Measurements from ENCODE around the gene HOXB7.

The HOXB7 gene

DNA sequence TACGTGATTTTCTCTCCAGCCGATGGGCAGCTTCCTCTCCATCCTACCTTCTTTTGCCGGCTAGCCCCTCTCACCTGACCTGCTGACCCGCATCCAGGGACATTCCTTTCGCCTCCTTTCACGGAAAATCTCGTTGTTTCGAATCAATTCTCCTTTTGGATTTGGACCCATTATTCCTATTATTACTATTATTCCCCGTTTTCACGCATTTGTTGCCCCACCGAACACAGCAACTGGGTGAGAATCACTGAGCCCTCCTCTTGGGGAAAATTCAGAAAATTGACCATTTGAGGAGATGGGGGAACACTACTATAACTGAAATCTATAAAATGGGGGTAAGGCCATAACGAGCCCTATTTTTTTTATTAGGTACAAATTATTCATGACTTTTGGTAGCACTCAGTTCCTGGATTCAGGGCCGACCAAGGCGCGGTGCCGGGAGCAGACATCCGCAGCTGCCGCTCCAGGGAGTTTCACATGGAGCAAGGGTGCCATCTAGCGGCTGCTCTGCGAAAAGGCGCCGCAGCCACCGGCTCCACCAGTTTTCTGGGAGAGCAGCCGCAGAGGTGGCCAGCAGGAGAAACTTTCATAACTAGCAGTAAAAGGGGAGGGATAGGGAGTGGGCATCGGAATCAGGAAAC, 7.6 kb upstream of the HOXB7 start:
- DNase-seq (ENCODE audit: low read depth), result peak; percentile 68
- peak; percentile 95 for TF ChIP-seq CTCF (IDR thresholded peaks at IDR 0.05; ENCODE audit: low read depth, low read length, missing control alignments)
- in situ Hi-C loops (cut with HindIII; ENCODE audit: low sequenced_read_pairs), result no loop called here
- H3K4me3 ChIP-seq (ENCODE audit: low read depth, low read length), result no peak overlapping the region

- H3K4me3 ChIP-seq (ENCODE audit: low read depth, low read length), result no peak overlapping the region
- in situ Hi-C loops (cut with HindIII; ENCODE audit: low sequenced_read_pairs), result no loop called here
- no peak for DNase-seq (ENCODE audit: low read depth)
- no peak for TF ChIP-seq CTCF (IDR thresholded peaks at IDR 0.05; ENCODE audit: low read depth, low read length, missing control alignments)
These were observed 6.8 kb upstream of the HOXB7 start for GRCh38 chr17:48617471-48618255.

DNA sequence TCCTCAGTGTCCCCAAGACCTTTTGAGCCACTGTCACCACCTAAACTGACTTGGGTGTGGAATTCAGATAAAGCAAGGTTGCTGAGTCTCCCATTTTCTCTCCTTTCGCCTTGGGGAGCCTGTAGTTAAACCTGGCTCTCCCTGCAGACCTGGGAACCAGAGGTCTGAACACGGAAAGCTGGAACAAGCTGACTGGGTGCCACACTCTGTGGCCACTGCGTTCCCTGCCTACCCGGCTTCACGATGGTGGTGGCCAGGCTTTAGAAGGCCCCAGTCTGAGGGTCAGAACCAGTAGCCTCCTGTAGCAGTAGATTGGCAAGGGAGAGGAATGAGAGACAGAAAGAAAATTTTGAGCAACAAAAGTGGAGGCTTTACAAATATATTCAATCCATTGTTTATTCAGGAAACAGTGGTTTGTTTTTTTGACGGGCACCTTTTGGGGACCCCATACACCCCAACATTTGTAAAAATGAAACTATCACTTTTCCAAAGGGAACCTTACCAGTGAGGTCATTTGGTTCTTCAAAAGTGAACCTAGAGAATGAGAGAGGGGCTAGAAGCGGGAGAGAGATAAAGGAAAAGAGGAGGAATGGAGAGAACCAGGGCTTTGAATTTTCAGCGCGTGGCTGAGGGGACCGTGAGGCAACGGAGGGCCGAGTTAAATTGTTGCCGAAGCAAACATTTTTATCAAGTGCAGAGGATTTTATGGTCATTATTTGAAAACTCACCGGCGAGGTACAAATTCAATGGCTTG, 6.1 kb upstream of the HOXB7 start:
- no peak for DNase-seq (ENCODE audit: low read depth)
- in situ Hi-C loops (cut with HindIII; ENCODE audit: low sequenced_read_pairs), result no loop called here
- no peak for TF ChIP-seq CTCF (IDR thresholded peaks at IDR 0.05; ENCODE audit: low read depth, low read length, missing control alignments)

DNA sequence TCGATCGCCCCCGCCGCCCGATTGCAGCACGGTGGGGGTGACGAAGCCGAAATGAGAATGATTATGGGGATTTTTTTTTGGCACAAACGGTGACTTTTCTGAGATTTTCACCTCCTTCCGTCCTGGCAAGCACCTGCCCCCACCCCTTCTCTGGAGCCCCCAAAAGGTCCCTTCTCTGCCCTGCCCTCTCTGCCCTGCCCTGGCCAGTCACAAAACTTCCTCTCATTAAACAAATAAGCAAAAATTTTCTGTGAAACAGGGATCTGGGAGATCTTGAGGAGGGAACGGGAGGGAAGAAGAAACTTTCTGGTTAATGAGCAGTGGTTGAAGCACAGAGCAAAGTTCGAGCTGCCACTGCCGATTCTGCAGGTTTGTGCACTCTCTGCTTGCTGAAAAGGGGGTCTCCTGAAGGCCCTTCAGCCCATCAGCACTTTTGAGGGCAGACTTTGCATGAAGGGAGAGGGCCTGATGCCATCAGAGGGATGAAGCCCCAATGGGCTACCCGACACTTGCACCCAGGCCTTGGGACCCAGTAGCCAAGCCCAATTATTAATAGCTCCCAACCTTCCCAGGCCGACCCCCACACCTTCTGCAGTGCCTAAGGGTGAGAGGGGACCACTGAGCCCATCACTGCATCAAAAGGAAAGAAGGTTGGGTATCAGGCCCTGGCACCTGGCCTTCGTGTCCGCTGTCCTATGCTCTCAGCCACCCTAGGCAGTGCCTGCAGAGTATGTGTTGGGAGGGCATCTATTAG, 5.3 kb upstream of the HOXB7 start:
- H3K4me3 ChIP-seq (ENCODE audit: low read depth, low read length), result no peak overlapping the region
- no peak for DNase-seq (ENCODE audit: low read depth)
- in situ Hi-C loops (cut with HindIII; ENCODE audit: low sequenced_read_pairs), result no loop called here
- no peak for TF ChIP-seq CTCF (IDR thresholded peaks at IDR 0.05; ENCODE audit: low read depth, low read length, missing control alignments)

More for the DNA sequence above, 6.1 kb upstream of the HOXB7 start:
- no peak overlapping the region for H3K4me3 ChIP-seq (ENCODE audit: low read depth, low read length)

DNA sequence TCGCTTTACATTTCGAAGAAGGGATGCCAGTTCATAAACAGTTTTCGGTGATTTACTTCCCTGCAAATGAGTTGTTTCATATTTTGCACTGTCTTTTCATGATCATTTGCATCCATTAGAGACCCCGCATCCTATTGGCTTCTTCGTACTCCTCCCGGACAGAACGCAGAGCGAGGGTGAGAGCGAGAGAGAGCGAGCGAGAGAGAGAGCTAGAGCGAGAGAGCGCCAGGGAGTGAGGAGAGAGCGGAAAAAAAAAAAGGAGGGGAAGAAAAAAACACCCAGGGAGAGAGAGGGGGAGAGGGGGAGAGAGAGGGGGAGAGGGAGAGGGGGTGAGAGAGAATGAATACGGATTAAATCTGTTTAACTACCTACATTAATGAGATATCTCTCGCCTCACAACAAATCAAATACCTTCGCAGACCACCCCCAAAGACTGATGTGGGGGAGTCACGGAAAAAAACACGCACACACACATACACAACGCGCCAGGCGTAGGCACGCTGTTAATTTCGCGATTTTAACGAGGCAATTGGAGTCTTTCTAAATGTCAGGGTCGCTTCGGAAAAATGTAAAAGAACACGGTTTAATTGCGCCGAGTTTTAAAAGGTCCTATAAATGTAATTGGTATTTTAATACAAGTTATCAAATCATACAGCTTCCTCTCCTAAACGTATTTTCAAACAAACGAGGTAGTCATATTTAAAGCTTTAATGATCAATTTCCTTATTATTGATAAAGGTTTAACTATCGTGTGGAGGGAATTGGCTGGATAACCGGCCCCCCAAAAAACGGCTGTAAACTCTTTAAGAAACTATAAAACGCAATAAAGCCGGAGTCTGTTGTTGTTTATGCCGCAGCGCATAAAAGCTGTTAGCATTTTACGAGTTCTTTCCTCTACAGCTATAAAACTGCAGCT, 4.5 kb upstream of the HOXB7 start, which contains the start of gene HOXB8:
TSS of gene HOXB8 (minus strand) at position 246 of the 916 bp plus-strand sequence. CDS start 588 bp downstream, outside the sequence.
- TF ChIP-seq CTCF (IDR thresholded peaks at IDR 0.05; ENCODE audit: low read depth, low read length, missing control alignments), result no peak
- in situ Hi-C loops (cut with HindIII; ENCODE audit: low sequenced_read_pairs), result no loop called here
- no peak for DNase-seq (ENCODE audit: low read depth)
- H3K4me3 ChIP-seq (ENCODE audit: low read depth, low read length), result no peak within 1 kb of the TSS
